NOMO-1 treated with dmso at 0.1 percent for 144 hours (cell line): ENCODE results near the gene TEX47.

Source experiments
- DNase-seq: peaks from one replicate; lab custom pipeline; 2025; ENCODE audit not compliant: unreplicated experiment; lab: John Stamatoyannopoulos, UW

Gene TEX47

GRCh38 chr7:88756802-88757201 is 38.7 kb downstream of the TEX47 start:
- DNase-seq = no peak

- no peak for DNase-seq
Measured at GRCh38 chr7:88746126-88746525, 49.4 kb downstream of the TEX47 start.
